ENCODE data around the gene TPP2. TPM values are rescaled to one million over a fixed set of nuclear protein-coding genes. Genes with fewer than 3 reads are reported as not detected.

TPP2 gene
- total RNA-seq, 2 donors from 2014 or later = 64.2 to 80.6 TPM

DNA sequence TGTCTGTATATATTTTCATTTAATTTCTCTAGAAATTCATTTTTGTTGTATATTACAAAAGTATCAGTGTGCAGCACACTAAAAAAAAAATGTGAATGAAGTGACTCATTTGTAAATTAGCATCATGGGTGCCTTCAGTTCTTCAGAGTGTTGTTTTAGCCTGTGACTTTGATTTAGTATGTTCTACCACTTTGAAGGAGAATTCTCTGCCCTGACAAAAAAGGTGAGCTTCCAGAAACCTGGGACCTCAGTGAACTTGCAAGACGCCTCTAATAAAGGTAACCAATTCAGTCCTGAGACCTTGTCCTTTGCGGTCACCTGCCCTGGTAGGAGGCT, 95.7 kb downstream of the TPP2 start:
- Histone ChIP-seq H3K9ac (ENCODE audit: extremely low read depth, low read length, poor library complexity, severe bottlenecking) (no peak overlapping the region), H3K27ac (ENCODE audit: low read depth, low read length) (no peak overlapping the region), H3K9me3 (ENCODE audit: control insufficient read depth, low read length) (peaks cover 4% of the 10 kb centered on the region), H3K4me3 (ENCODE audit: low read length) (no peak overlapping the region), H3K36me3 (ENCODE audit: control insufficient read depth, insufficient read depth, low read length) (no peaks in the 10 kb centered on the region), H3K27me3 (ENCODE audit: control insufficient read depth, insufficient read depth, low read length, poor library complexity, severe bottlenecking) (no peaks in the 10 kb centered on the region), H3K4me1 (ENCODE audit: control insufficient read depth, insufficient read depth, low read length) (peaks cover 4% of the 10 kb centered on the region)
- Mint-ChIP-seq H3K4me1 (peaks cover 23% of the 10 kb centered on the region), H3K36me3 (ENCODE audit: low read depth) (no peaks in the 10 kb centered on the region), H3K4me3 (no peak overlapping the region), H3K27me3 (ENCODE audit: insufficient read depth) (no peaks in the 10 kb centered on the region), H3K9me3 (peaks cover under 1% of the 10 kb centered on the region), H3K27ac (no peak overlapping the region)
- no peak for DNase-seq
- 98% methylated on average over 2 of the region's 2 CpGs; no CpG with 5 or more reads in 1 of the 2 experiments for WGBS, 2 experiments (ENCODE audit: insufficient coverage in 1 of 2, insufficient read length in 1 of 2)
- TF ChIP-seq, protein P1, sequence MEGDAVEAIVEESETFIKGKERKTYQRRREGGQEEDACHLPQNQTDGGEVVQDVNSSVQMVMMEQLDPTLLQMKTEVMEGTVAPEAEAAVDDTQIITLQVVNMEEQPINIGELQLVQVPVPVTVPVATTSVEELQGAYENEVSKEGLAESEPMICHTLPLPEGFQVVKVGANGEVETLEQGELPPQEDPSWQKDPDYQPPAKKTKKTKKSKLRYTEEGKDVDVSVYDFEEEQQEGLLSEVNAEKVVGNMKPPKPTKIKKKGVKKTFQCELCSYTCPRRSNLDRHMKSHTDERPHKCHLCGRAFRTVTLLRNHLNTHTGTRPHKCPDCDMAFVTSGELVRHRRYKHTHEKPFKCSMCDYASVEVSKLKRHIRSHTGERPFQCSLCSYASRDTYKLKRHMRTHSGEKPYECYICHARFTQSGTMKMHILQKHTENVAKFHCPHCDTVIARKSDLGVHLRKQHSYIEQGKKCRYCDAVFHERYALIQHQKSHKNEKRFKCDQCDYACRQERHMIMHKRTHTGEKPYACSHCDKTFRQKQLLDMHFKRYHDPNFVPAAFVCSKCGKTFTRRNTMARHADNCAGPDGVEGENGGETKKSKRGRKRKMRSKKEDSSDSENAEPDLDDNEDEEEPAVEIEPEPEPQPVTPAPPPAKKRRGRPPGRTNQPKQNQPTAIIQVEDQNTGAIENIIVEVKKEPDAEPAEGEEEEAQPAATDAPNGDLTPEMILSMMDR (conservative IDR thresholded peaks at IDR 0.05) = no peak

DNA sequence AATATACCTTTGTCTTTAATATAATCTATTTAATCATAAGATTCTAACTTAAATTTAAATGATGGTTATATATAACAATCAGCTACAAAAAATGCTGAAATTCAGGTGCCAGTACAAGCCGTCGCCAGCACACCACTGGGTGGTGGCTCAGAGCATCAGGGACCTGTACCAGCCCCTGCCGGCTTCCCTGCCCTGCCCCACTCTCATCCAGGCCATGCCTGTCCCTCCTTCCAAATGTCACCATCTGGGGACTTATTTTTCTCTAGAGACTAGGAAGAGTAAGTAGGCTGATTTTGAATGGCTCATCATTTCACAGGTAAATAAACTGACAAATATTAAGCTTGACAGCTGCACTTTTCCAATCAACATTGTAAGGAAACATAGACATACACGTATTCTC, 96.5 kb downstream of the TPP2 start:
- WGBS, 2 experiments (ENCODE audit: insufficient coverage in 1 of 2, insufficient read length in 1 of 2) = 97 to 100% methylated on average over 1 to 4 of the region's 4 CpGs
- no peak overlapping the region for H3K4me3 ChIP-seq (ENCODE audit: low read length)
- DNase-seq = no peak
- Mint-ChIP-seq H3K36me3 (ENCODE audit: low read depth) (no peaks in the 10 kb centered on the region), H3K9me3 (peaks cover 7% of the 10 kb centered on the region), H3K4me1 (peaks cover 19% of the 10 kb centered on the region), H3K4me3 (no peak overlapping the region), H3K27me3 (ENCODE audit: insufficient read depth) (no peaks in the 10 kb centered on the region), H3K27ac (no peak overlapping the region)
- TF ChIP-seq, protein P1 (conservative IDR thresholded peaks at IDR 0.05) = no peak
- peaks cover 11% of the 10 kb centered on the region for H3K9me3 ChIP-seq (ENCODE audit: control insufficient read depth, low read length)
- H3K27me3 ChIP-seq (ENCODE audit: control insufficient read depth, insufficient read depth, low read length, poor library complexity, severe bottlenecking) = no peaks in the 10 kb centered on the region
- H3K4me1 ChIP-seq (ENCODE audit: control insufficient read depth, insufficient read depth, low read length) = peaks cover 3% of the 10 kb centered on the region
- H3K27ac ChIP-seq (ENCODE audit: low read depth, low read length) = no peak overlapping the region
- H3K36me3 ChIP-seq (ENCODE audit: control insufficient read depth, insufficient read depth, low read length) = no peaks in the 10 kb centered on the region
- no peak overlapping the region for H3K9ac ChIP-seq (ENCODE audit: extremely low read depth, low read length, poor library complexity, severe bottlenecking)

DNA sequence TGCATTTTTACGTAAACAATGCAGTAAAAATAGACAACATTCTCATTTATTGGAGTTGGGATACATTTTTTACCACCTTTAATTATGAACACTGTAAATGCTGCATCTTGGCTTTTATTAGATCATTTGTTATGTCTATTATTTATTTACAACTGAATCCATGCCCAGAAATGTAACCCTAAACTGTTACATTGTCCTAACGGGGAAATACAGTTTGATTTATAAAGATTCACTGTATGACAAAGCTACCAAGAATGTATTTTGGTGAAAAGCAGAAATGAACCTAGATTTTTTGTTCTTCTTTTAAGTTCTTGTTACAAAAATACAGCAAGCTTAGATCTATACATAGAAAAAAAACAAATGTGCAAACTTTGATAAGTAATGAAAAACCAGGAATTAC, 97.0 kb downstream of the TPP2 start:
- WGBS, 2 experiments (ENCODE audit: insufficient coverage in 1 of 2, insufficient read length in 1 of 2) = 100% methylated on average over 1 of the region's 2 CpGs
- TF ChIP-seq, protein P1 (conservative IDR thresholded peaks at IDR 0.05) = no peak
- H3K27me3 ChIP-seq (ENCODE audit: control insufficient read depth, insufficient read depth, low read length, poor library complexity, severe bottlenecking) = no peaks in the 10 kb centered on the region
- no peak for DNase-seq
- Mint-ChIP-seq H3K4me3 (no peak overlapping the region), H3K27ac (no peak overlapping the region), H3K27me3 (ENCODE audit: insufficient read depth) (peaks cover 3% of the 10 kb centered on the region), H3K36me3 (ENCODE audit: low read depth) (no peaks in the 10 kb centered on the region), H3K9me3 (peaks cover 12% of the 10 kb centered on the region), H3K4me1 (peaks cover 16% of the 10 kb centered on the region)
- peaks cover 17% of the 10 kb centered on the region for H3K9me3 ChIP-seq (ENCODE audit: control insufficient read depth, low read length)
- no peak overlapping the region for H3K27ac ChIP-seq (ENCODE audit: low read depth, low read length)
- H3K4me3 ChIP-seq (ENCODE audit: low read length) = no peak overlapping the region
- no peaks in the 10 kb centered on the region for H3K36me3 ChIP-seq (ENCODE audit: control insufficient read depth, insufficient read depth, low read length)
- H3K4me1 ChIP-seq (ENCODE audit: control insufficient read depth, insufficient read depth, low read length) = peaks cover 3% of the 10 kb centered on the region
- no peak overlapping the region for H3K9ac ChIP-seq (ENCODE audit: extremely low read depth, low read length, poor library complexity, severe bottlenecking)

All from endodermal cell (in vitro differentiated cells).